Measurements from ENCODE around the gene SLC6A8.

The SLC6A8 gene

GRCh38 chrX:153687121-153688039, at the start of gene SLC6A8:
Gene SLC6A8, plus strand, starts transcription at chrX:153687926. Its CDS starts 649 bp downstream, at chrX:153688575.
- peak within 1 kb of the TSS; percentile 45 to 79 (median 66); a peak in 16 of 22 replicates for H3K9ac ChIP-seq
- peak within 1 kb of the TSS in 2 of 11 experiments; percentile 25 to 63; a peak in 4 of 22 replicates for H3K27ac ChIP-seq
- no peaks in the 10 kb centered on the region; a peak in 1 of 22 replicates for H3K36me3 ChIP-seq
- H4K20me1 ChIP-seq: peaks cover 0 to 29% (median 9%) of the 10 kb centered on the region in 11 experiments; a peak in 15 of 22 replicates
- TF ChIP-seq Cebpa-rat (IDR thresholded peaks at IDR 0.05): no peak
- H3K4me2 ChIP-seq: peak within 1 kb of the TSS; percentile 64 to 80 (median 71)
- peaks cover 2 to 29% (median 20%) of the 10 kb centered on the region in 11 experiments; a peak in 19 of 22 replicates for H3K27me3 ChIP-seq
- H3K9me3 ChIP-seq (replicated peaks in 1 of 11): peaks cover 16 to 54% (median 40%) of the 10 kb centered on the region in 11 experiments
- peaks cover 0 to 12% (median 5%) of the 10 kb centered on the region in 10 experiments; a peak in 12 of 20 replicates for H3K4me1 ChIP-seq
- peak within 1 kb of the TSS; percentile 49 to 69 (median 58) for H3K4me3 ChIP-seq

GRCh38 chrX:153638041-153638371, 49.7 kb upstream of the SLC6A8 start:
- peaks cover 24 to 72% (median 70%) of the 10 kb centered on the region in 10 experiments; a peak in 19 of 20 replicates for H3K4me1 ChIP-seq
- H3K36me3 ChIP-seq: no peaks in the 10 kb centered on the region
- peak overlapping the region in 9 of 11 experiments; percentile 35 to 87 (median 72); a peak in 17 of 22 replicates for H3K4me2 ChIP-seq
- no peak overlapping the region for H3K9ac ChIP-seq
- H3K27ac ChIP-seq: no peak overlapping the region
- no peak for TF ChIP-seq Cebpa-rat (IDR thresholded peaks at IDR 0.05)
- peaks cover 0 to 51% (median 9%) of the 10 kb centered on the region in 11 experiments; a peak in 9 of 22 replicates for H4K20me1 ChIP-seq
- no peak overlapping the region for H3K4me3 ChIP-seq
- peaks cover 0 to 5% (median 3%) of the 10 kb centered on the region in 11 experiments; a peak in 7 of 22 replicates for H3K9me3 ChIP-seq (replicated peaks in 1 of 11)
- peaks cover 20 to 100% (median 68%) of the 10 kb centered on the region in 11 experiments for H3K27me3 ChIP-seq

- Histone ChIP-seq H3K9me3 (replicated peaks in 1 of 11) (peaks cover 0 to 11% (median 8%) of the 10 kb centered on the region in 11 experiments; a peak in 11 of 22 replicates), H3K27ac (no peak overlapping the region), H4K20me1 (peaks cover 0 to 48% (median 9%) of the 10 kb centered on the region in 11 experiments; a peak in 9 of 22 replicates), H3K9ac (no peak overlapping the region), H3K4me2 (peak overlapping the region in 9 of 11 experiments; percentile 42 to 87 (median 72); a peak in 15 of 22 replicates), H3K4me3 (no peak overlapping the region), H3K36me3 (no peaks in the 10 kb centered on the region), H3K4me1 (peaks cover 24 to 78% (median 76%) of the 10 kb centered on the region in 10 experiments; a peak in 19 of 20 replicates), H3K27me3 (peaks cover 20 to 100% (median 68%) of the 10 kb centered on the region in 11 experiments)
- no peak for TF ChIP-seq Cebpa-rat (IDR thresholded peaks at IDR 0.05)
Observed at GRCh38 chrX:153638436-153639176, 49.1 kb upstream of the SLC6A8 start.

- peaks cover 24 to 82% (median 79%) of the 10 kb centered on the region in 10 experiments; a peak in 19 of 20 replicates for H3K4me1 ChIP-seq
- H3K9me3 ChIP-seq (replicated peaks in 1 of 11): peaks cover 0 to 14% (median 11%) of the 10 kb centered on the region in 11 experiments; a peak in 12 of 22 replicates
- H3K9ac ChIP-seq: peak overlapping the region in 2 of 11 experiments; percentile 34 to 43; a peak in 4 of 22 replicates
- no peaks in the 10 kb centered on the region for H3K36me3 ChIP-seq
- H3K27ac ChIP-seq: peak overlapping the region in 7 of 11 experiments; percentile 8 to 61 (median 53); a peak in 10 of 22 replicates
- no peak for TF ChIP-seq Cebpa-rat (IDR thresholded peaks at IDR 0.05)
- peaks cover 19 to 100% (median 68%) of the 10 kb centered on the region in 11 experiments for H3K27me3 ChIP-seq
- peaks cover 0 to 41% (median 9%) of the 10 kb centered on the region in 11 experiments; a peak in 9 of 22 replicates for H4K20me1 ChIP-seq
- H3K4me2 ChIP-seq: peak overlapping the region; percentile 59 to 87 (median 73); a peak in 20 of 22 replicates
- H3K4me3 ChIP-seq: no peak overlapping the region
Observed at GRCh38 chrX:153639177-153640044, 48.3 kb upstream of the SLC6A8 start.

GRCh38 chrX:153640045-153640686, 47.6 kb upstream of the SLC6A8 start:
- Histone ChIP-seq H4K20me1 (peaks cover 0 to 44% (median 9%) of the 10 kb centered on the region in 11 experiments; a peak in 11 of 22 replicates), H3K9ac (peak overlapping the region in 8 of 11 experiments; percentile 17 to 55 (median 35); a peak in 11 of 22 replicates), H3K4me2 (peak overlapping the region; percentile 59 to 87 (median 73)), H3K9me3 (replicated peaks in 1 of 11) (peaks cover 0 to 20% (median 13%) of the 10 kb centered on the region in 11 experiments; a peak in 12 of 22 replicates), H3K4me1 (peaks cover 24 to 86% (median 79%) of the 10 kb centered on the region in 10 experiments; a peak in 19 of 20 replicates), H3K27me3 (peaks cover 26 to 100% (median 68%) of the 10 kb centered on the region in 11 experiments), H3K4me3 (no peak overlapping the region), H3K36me3 (no peaks in the 10 kb centered on the region), H3K27ac (peak overlapping the region in 9 of 11 experiments; percentile 8 to 61 (median 44); a peak in 16 of 22 replicates)
- no peak for TF ChIP-seq Cebpa-rat (IDR thresholded peaks at IDR 0.05)

GRCh38 chrX:153640736-153641575, 46.8 kb upstream of the SLC6A8 start:
- TF ChIP-seq Cebpa-rat (IDR thresholded peaks at IDR 0.05): no peak
- Histone ChIP-seq H3K27ac (peak overlapping the region in 8 of 11 experiments; percentile 2 to 61 (median 48); a peak in 15 of 22 replicates), H3K4me3 (no peak overlapping the region), H3K9me3 (replicated peaks in 1 of 11) (peaks cover 0 to 20% (median 13%) of the 10 kb centered on the region in 11 experiments; a peak in 12 of 22 replicates), H3K4me1 (peaks cover 24 to 79% (median 73%) of the 10 kb centered on the region in 10 experiments; a peak in 19 of 20 replicates), H3K36me3 (no peaks in the 10 kb centered on the region), H4K20me1 (peaks cover 0 to 40% (median 9%) of the 10 kb centered on the region in 11 experiments; a peak in 11 of 22 replicates), H3K9ac (peak overlapping the region in 8 of 11 experiments; percentile 17 to 55 (median 36); a peak in 11 of 22 replicates), H3K27me3 (peaks cover 33 to 100% (median 68%) of the 10 kb centered on the region in 11 experiments), H3K4me2 (peak overlapping the region; percentile 59 to 87 (median 73))

Measured in BLaER1 treated with 17β-estradiol and CSF1 and Interleukin-3, amounts not matched to agents 10 nM and 100 nM (cell line).